ENCODE results near the gene CCDC197.
A peak's percentile ranks its signal among the peaks of the same experiment; 100 is the strongest.

CCDC197 gene

DNA sequence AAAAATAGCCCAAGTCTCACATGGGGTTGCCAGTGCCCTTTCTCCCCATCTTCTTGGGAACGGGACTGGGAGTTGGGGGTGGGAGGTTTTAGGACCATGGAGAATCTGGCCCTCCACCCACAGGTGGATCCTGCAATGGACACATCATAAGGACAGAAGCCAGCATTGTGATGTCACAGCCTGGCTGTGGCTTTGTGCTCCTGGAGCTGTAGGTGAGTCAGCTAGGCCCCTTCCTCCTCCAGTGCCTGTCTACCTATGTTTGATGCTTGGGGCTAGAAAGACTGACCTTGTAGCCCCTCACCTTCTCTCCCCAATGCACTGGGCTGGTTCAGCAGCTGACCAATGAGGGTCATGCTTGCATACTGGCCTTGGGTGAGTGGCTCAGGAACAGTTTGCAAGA lies at the start of gene CCDC197:
CCDC197 (plus strand) TSS at position 220 of the 400 bp plus-strand sequence. CDS start 831 bp downstream, outside the sequence.
- no peak for DNase-seq

DNA sequence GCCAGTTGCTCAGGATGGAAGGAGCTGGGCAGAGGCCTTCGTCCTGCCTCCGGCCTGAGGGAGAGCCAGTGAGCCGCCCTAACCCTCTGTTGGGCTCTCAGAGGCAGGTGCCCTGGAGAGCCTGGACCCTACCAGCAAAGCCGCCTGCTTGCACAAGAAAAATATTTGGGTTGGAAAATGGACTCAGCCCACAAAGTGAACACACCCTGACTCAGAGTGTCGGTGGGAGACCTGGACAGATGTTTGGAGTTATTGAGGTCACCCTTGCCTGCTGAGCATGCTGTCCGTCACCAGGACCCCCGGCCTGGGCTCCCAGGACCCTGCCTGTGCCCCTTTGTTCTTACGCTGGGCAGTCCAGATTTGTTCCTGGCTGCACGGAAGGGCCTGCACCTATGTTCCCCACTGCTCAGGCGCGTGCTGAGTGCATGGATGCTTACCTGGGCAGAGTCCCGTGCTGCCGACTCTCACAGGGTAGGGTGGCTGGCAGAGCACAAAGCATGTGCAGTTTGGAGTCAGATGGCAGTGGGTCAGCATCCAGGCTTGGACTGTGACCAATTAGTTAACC lies 47.5 kb upstream of the CCDC197 start:
- no peak for DNase-seq

DNA sequence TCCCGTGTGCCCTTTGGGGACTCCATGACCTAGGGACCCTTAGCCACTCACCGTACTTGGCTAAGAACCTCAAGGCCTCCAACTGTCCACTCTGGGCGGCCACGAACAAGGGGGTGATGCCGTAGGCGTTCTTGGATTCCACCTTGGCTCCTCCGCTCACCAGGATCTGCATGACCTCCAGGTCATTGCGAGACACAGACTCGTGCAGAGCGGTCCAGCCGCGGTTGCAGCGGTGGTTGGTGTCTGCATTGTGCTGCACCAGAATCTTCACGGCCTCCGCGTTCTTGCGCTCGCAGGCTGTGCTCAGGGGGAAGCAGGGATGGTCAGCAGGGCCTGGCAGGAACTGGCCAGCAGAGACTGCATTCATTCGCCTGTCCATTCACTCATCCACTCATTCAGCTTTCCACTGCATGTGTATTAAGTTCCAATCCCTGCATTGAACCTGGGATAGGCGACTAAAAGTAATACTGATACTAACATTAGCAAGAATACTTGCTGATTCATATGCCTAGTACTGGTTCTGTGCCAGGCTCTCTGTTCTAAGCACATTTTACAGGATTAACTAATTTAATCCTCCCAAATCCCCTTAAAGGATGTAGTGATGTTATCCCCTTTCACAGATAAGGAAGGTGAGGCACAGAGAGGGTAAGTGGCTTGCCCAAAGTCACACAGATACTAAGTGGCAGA lies 46.0 kb upstream of the CCDC197 start:
- DNase-seq, result no peak

DNA sequence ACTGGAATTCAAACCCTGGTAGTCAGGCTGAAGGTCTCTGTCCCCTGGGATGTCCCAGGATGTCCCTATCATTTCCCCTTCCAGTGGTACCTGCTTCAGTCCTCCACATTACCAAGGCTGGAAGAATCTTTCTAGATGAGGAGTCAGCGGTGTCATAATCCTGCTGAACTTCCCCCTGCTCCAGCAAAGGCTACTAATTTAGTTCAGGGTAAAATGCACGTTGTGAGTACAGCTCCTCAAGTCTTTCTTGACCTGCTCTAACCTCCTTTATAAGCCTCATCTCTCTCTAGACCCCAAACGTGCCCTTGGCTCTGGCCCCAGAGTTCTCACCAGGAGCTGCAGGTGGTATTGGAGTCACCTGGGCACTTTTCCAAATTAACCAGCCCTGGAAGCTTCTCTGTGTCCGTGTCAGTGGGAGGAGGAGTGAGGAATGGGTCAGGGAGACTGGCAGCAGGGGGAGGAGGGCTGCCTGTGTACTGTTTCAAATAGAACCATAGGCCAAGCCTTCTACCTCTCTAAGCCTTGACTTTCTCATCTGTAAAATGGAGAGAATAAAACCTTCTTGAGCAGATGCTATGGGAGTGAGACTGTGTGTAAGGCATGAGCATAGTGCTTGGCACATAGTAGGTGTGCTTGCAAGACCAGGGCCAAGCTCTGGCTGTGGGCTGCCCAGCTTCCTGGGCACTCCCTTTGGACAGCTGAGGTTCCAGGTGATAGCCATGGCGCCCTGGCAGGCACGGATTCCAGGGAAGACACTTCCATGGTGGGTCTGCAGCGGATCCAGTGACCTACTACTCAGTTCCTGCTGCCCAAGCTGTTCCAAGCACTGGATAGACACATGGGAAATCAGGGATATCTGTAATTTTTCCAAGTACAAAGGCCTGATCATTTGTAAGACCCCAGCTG lies 45.2 kb upstream of the CCDC197 start:
- DNase-seq, result no peak

DNA sequence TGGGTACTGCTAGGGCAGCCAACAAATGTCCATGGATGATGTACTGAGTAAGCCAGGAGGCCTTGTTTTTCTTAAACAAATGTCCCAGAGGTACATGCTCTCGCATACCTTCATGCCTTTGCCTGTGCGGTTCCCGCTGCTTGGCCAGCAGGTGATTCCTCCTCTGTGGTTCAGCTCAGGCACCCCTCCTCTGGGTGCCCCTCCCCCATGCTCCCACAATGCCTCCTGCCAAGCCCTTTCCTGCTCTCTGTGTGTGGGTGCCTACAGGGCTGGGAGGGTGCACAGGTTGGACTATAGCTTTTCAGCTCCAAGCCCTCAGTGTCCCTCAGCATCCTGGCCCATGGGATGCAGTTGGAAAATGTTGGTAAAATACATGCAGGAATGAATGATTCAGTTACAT lies 44.3 kb upstream of the CCDC197 start:
- DNase-seq, result no peak

DNA sequence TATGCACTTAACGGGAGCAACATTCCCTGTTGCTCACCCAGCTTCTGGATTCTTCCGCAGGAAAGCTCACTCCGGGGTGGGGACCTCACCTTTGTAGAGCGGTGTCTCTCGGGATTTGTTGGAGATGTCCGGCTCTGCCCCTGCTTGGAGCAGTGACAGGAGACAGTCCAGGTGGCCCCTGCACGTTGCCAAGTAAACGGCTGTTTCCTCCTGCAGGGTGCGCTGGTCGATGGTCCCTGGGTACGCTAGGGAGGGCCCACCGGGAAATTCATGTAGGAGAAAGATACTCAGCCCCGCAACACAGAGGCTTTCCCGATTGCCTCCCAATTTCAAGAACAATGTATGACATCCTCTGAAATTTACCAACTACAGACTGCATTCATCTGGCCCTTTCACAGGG lies 43.8 kb upstream of the CCDC197 start:
- no peak for DNase-seq

DNA sequence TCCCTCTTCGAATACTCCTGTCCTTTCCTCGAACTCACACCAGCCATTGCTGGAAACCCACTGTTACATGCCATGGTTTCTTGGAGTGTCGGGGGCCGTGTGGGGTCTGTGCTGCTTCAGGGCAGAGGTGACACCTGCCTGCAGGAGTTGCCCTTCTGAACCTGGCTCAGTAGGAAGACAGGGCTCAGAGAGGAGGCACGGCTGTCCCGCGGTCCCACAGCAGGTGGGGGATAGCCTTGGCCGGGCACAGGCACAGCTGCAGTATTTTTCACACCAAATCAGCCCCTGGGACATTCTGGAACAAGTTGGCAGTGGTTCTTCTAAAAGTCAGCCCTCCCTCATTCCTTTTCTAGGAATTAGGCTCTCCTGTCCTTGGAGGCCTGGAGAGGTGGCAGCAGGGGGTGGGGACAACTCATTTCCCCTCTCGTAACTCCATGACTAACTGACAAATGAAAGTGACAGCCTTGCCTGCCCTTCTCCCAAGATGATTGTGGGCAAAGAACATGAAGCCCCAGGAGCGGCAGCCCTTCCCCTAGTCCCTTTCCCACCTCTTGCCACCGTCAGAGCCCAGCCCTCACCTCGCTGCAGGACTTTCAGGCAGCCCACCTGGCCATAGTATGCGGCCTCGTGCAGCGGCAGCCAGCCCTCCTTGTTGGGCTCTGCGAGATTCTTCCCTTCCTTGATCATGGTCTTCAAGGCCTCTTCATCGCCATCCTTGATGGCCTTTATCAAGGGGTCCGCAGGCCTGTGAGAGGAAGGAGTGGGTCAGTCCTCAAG lies 43.2 kb upstream of the CCDC197 start:
- DNase-seq, result no peak

DNA sequence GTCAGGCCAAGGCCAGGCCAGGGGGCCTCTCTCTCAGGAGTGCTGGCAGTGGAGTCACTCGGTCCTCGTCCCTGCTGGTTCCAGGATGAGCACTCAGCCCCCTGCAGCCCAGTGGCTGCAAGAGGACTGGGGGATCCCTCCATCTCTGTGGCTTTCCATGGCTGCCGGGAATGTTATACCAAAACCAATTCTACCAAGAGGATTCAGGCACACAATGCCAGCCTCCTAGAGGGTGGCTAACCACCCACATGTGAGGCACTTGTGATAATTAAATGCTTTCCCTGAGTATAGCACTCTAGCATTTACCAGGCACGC lies 42.6 kb upstream of the CCDC197 start:
- DNase-seq, result no peak

DNA sequence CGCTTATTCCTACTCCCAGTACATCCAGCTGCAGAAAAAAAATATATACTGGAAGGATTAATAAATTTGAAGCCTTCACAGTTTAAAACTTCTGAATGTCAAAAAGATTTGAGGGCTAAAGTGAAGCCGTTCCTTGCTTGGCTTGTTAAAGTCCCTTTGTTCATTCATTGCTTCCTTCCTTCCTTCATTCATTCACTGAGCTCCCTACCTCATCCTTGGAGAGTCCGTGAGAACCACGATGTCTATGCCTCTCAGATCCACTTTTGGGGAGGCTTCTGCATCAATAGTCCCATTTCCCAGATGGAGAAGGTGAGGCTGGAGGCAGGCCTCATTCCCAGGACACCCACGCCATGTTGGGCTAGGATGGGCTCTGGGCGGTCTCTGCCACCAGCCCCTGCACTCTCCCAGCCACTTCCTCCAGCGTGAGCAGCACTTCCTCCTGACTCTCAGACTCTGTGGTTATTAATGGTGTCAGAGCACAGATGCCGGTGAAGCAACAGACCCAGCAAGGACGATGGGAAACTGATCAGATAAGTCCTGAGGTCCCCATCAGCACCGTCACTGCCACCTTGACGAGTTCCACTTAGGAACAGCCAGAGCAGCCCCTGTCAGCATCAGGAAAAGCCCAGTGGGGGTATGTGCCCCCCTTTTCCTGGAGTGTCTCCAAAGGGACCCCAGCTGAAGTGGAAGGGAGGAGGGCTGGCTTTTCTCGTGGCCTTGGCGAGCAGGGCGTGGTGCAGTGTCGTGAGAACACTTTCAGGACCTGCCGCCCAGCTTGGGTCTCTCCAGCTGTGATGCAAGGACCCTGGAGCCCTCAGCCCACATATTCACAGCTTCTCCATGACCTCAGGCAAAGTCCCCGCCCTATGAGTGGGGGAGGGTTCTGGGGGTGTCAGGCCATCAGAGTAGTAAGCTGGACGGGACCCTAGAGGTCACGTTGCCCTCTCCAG lies 41.9 kb upstream of the CCDC197 start:
- DNase-seq, result peak in 3 of 51 donors; percentile 8 to 22 (median 17)

DNA sequence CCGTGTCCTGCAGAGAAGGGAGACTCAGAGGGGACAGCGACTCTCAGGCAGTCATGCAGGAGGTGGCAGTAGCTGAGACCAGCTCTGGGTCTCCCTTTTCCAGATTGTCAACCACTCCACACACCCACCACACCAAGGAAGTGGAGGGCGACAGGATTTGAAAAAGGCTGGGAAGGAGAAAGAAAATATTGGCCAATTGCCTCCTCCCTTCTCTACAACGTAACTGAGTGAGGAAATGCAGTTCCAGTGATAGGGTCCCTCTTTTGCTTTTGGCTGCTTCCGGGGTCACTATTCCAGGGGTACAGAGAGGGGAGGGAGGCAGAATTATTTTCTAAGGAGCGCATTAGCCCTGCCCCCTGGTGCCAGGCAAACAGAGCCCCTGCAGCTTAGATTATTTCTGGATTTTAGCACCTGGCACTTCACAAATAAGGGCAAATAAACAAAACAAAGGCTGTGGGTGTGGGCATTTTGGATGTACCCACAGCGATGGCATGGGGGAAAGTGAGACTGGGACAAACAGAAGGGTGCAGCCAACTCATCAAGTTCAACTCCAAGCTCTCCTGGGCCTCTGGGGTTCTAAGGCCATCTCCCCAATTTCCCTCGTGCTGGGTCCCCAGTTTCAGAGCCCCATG lies 41.1 kb upstream of the CCDC197 start:
- no peak for DNase-seq

DNA sequence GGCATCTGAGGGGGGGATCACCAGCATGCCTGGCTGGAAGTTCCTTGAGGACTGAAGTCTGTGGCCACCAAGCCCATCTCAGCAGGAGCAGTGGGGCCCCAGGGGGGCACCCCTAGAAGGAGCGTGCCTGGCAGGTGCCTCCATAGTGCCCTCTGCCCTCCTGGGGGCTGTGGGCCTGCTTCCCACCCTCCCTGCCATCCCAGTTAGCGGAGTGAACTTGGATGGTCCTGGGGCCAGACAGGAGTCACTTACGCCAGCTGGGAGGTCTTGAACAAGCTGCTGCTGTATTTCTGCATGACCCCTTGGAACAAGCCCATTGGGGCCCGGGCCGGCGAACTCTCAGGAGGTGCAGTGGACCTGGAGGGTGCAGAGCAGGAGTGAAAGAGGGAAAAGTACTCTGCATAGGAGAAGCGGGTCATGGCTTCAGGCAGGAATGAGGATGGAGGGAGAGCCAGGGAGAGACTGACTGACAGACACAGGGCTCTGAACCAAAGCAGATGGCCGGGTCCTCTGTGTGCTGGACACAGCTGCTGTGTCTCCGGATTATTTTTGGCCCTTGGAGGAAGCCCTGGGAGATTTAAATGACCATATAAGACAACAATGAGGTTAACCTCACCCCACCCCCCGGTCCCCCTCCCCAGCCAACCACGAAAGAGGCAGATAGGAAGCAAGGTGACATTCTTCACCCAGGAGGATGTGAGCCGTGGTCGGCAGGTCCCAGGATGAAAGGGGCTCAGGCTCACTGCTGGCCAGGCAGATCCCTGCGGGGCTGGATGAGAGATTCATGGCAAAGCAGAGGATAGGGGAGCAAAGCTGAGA lies 40.4 kb upstream of the CCDC197 start:
- no peak for DNase-seq

DNA sequence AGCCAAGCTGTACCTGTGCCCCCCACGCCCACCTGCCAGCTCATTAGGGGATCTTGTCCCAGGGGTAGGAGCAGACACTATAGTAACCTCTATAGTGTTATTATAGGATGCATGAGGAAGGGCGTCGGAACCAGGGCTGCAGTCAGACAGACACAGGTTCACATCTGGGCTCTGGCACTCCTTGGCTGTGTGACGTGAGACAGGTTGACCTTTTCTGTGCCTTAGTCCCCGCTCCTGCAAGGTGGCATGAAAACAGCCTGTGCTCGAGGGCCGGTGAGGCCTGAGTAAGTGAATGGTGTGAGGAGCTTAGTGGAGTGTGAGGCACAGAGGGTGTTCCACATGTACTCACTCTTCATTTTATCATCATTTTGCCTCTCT lies 39.8 kb upstream of the CCDC197 start:
- no peak for DNase-seq

DNA sequence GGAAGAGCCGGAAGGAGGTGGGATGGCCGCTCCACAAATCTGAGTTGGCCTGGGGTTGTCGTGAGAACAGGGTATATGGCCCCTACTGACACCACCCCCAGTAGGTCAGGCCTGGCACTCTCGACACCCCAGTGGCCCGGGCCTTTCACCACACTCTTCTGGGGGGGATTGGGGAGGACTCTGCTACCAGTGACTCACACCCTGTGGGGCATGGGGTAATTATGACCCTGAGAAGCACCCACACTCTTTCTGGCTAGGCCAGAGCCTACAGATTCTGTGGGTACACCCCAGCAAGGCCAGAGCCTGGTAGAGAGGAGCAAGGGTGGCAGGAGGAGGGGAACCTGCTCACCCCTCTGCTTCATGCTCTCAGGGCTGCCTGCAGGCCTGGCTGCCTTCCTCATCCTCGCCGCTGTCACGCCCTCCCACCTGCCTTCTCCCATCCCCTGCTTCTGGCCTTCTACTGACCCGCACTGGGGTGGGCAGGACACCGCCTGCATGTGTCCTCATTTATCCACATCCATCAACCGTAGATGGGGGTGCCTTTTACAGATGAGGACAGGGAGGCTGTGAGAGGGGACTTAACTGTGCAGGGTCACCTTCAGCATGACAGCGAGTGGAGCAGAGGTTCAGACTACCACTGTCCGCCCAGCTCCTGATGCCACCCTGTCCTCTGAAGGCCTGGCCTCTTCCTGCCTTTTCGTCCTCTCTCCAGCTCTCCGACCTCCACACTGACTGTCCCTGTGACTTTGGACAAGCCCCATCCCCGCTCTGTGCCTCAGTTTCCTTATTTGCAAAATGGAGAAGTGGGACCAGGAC lies 39.1 kb upstream of the CCDC197 start:
- DNase-seq, result no peak

DNA sequence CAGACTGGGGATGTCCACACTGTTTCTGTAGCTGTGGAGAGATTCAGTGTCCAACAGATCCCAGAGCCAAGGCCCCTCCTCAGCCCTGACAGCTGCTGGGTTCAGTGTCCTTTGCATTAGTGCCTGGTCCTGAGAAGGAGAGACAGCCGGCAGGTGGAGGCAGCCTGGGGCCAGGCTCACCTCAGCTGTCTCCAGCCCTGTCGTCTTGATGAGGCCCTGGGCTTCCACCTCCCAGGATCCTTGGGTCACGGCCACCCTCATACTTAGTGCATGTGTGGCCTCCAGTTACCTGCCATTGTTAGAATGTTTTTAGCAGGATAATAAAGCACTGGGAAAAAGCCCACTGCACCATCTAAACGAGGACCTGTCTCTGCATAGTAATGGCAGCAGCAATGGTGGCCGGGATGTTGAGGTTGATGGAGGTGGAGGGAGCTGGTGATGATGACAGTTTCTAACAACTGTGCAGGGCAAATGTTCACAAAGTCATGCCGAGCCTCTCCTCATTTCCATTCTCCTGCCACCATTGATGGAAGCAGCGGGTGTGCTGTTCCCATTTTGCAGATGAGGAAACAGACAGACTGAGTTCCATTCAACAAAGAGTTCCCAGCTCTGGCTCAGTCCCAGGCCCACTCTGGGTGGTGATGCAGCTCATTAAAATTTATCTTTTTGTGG lies 38.4 kb upstream of the CCDC197 start:
- DNase-seq, result no peak

DNA sequence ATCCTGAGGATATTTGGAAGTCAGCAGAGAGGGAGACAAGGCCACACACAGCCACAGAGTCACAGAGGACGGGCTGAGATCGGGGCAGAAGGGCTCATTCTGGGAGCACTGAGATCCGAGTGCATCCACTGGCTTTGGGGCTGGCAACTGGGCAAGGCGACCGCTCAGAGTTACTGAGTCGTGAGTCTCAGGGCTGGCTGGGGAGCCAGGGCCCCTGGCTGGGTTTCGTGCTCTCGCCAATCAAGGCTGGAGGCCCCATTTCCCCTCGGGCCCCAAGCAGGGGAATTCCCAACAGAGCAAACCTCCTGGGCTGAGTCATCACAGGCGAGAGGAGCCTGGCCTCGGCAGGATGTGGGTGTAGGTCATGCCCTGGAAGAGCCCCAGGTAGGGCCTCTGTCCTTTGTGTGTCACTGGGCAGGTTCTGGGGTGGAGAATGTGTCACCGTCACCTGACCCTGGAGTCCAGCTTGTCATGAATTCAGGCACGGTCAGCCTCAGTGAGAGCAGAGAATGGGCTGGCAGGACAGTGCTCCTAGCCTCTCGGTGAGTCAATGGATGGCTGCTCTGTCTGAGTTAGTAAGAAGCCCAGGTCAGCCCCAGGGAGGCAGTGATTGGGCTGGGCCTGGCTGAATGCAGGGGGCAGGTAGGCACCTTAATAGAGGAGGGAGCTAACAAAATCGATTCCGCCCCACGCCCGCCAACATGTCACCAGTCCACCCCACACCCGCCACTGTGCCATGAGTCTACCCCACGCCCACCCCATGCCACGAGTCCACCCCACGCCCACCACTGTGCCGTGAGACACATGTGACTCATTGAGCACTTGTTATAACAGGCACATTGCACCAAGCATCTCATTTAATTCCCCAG lies 37.6 kb upstream of the CCDC197 start:
- DNase-seq, result peak in 2 of 51 donors; percentile 38 to 39

DNA sequence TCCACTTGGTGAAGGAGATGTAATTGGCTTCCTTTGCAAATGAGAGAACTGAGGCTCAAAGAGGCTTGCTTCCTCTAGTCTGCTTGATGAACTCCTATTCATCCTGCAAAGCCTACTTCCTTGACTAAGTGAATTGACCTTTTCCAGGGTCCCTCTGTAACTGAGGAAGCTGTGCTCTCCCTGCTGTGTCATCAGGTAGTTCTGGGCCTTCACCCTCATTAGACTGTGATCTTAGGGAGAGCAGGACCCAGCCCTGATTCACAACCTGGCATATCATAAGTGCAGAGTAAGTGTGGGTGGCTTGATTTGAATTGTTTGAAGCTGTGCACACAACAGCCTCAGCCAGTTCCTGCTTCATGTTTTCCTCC lies 37.0 kb upstream of the CCDC197 start:
- DNase-seq, result no peak

Data from hypothalamus (tissue), 51 donors.